Endometrial microvascular endothelial cells (primary cell): ENCODE data around the gene PDE6C. TPM values are rescaled to one million over a fixed set of nuclear protein-coding genes. Genes with fewer than 3 reads are reported as not detected.

Source experiments
- in situ Hi-C: cut with HindIII; loops from 2 replicates; pipeline ENCODE4 v1.10.0; 2017; ENCODE audit warnings: low sequenced_read_pairs, low pct_unique_long_range_greater_than_20kb; ENCODE audit errors: inconsistent ontology term
- total RNA-seq: library from RNA; depleted of rRNA; stranded (reverse); fragments of >200 nt; gene quantifications from one replicate; pipeline ENCODE4 v1.2.3, GENCODE V29; 2015; ENCODE audit errors: inconsistent ontology term

PDE6C gene
- not detected for total RNA-seq

GRCh38 chr10:93612311-93612710 lies at the start of gene PDE6C:
Gene PDE6C (plus strand): TSS chr10:93612537. CDS start chr10:93612726, 189 bp downstream.
- in situ Hi-C loops: no loop called here

- in situ Hi-C loops: no loop called here
These were observed 46.9 kb upstream of the PDE6C start for GRCh38 chr10:93565446-93565845.

DNA sequence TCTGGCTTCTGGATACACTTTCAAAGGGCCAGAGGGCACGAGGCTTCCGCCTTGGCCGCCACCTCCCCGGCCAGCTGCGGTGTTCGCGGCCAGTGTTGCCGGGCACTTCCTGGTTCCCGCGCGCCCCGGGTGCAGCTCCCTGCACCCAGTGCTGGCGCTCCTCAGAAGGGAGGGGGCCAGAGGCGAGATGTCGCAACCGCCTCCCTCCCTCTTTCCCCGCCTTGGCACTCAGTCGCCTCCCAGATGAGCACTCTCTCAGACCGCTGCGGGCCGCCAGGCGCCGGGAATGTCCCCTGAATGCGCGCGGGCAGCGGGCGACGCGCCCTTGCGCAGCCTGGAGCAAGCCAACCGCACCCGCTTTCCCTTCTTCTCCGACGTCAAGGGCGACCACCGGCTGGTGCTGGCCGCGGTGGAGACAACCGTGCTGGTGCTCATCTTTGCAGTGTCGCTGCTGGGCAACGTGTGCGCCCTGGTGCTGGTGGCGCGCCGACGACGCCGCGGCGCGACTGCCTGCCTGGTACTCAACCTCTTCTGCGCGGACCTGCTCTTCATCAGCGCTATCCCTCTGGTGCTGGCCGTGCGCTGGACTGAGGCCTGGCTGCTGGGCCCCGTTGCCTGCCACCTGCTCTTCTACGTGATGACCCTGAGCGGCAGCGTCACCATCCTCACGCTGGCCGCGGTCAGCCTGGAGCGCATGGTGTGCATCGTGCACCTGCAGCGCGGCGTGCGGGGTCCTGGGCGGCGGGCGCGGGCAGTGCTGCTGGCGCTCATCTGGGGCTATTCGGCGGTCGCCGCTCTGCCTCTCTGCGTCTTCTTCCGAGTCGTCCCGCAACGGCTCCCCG lies 45.7 kb upstream of the PDE6C start, which contains the start of gene FFAR4:
FFAR4 (plus strand) TSS at position 231 of the 842 bp plus-strand sequence; CDS start at position 287, 56 bp downstream.
- in situ Hi-C loops: no loop called here

GRCh38 chr10:93567277-93568104 lies 44.8 kb upstream of the PDE6C start:
- in situ Hi-C loops: no loop called here

- in situ Hi-C loops: no loop called here
These were observed 44.3 kb upstream of the PDE6C start for GRCh38 chr10:93568105-93568390.

- in situ Hi-C loops: no loop called here
These were observed 42.0 kb upstream of the PDE6C start for GRCh38 chr10:93570383-93570782.

DNA sequence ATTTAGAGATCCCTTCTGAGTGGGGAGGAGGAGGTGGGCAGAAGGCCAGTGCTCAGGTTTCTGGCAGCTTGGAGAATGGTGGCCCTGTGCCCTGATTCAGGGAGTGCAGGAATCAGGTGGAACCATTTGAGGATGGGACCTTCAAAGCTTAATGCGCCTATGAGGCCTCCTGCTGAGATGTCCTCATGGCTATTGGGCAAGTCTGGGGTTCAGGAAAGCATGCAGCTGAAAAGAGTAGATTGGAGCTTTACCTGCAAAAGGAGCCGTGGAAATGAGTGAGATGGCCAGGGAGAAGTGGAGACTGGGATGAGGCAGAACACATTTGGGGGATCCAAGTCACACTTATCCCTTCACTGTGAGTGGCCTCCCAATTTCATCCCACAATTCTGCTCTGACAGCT lies 39.7 kb upstream of the PDE6C start:
- in situ Hi-C loops: no loop called here

DNA sequence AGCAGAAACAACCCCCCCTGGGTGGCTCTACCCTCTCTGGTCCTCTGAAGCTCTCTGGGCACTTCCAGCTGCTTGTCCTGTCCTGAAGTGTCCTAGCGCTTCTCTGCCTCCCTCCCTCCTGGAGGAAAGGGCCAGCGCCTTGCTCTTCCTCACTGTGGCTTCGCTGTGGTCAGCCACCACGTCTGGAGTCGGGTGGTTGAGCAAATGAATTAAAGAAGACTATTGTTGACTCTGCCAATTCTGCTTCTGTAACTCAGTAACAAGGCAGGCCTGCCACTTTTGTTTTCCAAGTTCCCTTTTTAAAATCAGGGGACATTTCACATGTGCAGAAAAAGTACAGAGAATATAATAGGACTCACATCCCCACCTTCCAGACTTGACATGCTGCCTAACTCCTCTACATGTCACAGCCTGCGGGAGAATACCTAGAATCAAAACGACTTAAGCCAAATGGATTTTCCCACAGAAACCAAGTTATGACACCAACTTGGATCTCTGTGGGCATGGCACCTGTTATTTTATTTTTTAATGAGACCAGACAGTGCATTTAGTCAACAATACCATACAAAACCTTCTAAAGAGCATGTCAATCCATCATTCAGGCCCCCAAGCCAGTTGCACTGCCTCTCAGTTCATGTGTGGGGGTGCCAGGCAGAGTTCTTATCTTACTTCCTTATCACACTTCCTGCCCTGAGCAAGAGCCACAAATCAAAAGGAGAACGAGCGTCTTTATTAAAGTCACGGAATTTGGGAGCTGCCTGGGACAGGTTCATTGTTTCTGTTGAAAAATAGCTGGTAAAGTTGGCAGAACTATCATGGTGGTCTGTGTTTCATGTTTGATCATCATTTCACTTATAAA lies 39.1 kb upstream of the PDE6C start:
- in situ Hi-C loops: no loop called here

DNA sequence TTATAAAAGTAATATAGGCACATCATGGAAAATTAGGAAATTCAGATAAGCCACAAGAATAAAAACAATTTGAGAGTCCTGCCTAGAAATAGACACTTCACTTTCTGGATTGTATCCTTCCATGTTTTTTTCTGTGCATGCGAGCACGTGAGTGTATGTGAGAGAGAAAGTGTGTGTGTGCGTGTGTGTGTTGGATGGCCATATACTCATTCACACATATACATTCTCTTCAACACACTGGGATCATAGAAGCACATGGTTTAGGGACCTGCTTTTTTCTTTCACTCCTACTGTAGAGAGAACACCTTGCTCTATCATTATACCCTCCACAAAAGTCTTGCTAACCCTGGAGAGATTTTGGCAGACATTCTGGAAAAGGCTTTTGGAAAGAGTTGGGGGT lies 38.4 kb upstream of the PDE6C start:
- in situ Hi-C loops: no loop called here

- in situ Hi-C loops: no loop called here
These were observed 35.4 kb upstream of the PDE6C start for GRCh38 chr10:93576888-93577287.

- in situ Hi-C loops: no loop called here
These were observed 34.8 kb upstream of the PDE6C start for GRCh38 chr10:93577565-93577964.

DNA sequence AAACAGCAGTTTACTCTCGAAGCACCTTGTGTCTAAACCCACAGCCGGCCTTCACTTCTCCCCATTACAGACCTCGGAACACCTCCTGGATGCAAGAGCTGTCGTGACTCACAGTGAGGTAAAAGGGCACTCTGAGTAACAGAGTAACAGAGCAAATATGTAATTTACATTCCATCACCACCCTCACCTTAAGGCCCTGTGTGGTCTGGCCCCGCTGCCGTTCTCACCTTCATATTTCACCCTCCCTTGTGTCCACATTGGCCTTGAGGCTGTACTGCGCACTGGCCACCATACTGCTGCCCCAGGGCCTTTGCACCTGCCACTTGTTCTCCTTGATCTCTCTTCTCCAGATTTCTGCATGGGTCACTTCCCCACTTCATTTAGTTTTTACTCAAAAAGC lies 33.2 kb upstream of the PDE6C start:
- in situ Hi-C loops: no loop called here

- in situ Hi-C loops: no loop called here
These were observed 32.2 kb upstream of the PDE6C start for GRCh38 chr10:93579985-93580711.

GRCh38 chr10:93580828-93581227 lies 31.5 kb upstream of the PDE6C start:
- in situ Hi-C loops: no loop called here

- in situ Hi-C loops: no loop called here
These were observed 27.9 kb upstream of the PDE6C start for GRCh38 chr10:93584445-93584844.

DNA sequence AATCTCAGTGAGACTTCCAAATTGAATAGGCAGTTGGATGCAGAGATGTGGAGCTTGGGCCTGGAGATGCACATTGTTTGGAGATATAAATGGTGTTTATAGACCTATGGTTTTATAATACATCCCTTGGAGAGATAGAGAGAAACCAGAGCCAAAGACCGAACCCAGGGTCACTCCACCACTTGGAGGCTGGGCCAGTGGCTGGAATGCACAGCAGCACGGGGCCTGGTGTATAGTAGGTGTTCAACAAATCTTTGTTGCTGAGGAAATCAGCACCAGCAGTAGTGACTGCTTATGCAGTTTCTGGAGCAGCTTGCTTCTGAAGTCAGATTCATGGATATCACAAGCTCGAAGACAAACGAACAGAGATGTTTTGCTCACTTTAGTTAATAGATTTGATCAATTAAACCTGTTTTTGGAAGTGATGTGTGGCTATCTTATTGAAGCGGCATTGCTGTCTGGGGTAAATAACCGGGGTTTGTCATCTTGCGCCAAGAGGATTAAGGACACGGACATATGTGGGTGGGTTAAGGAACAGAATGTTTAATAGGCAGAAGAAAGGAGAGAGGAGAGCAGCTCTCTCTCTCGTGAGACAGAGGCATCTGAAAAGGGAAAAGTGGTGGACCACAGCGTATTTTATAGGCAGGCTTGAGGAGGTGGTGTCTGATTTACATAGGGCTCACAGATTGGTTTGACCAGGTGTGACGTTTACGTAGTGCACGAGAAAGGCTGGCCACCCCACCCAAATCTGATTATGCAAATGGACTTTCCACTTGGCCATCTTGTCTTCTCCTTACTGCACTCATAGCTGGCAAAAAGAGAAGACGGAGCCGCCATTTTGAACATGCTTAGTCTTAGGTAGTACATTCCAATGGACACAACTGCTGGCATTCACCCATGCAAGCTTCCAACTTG lies 22.4 kb upstream of the PDE6C start:
- in situ Hi-C loops: no loop called here

DNA sequence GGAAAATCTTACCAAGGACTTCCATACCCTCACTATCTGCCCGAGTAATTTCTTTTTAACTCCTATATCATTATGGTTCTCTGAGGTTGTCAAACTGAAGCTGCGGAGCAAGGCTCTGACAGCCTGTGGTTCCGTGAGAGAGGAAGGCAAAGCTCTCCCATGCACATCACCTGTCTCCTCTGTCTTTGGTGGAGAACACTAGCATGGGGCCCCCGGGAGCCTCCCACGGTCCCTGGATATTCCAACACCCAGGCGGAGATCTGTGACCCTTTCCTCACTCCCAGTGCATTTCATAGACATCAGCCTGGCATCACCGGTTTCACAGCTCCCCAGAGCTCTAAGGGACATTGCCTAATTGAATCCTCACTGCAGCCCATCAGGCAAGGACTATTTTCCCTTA lies 21.7 kb upstream of the PDE6C start:
- in situ Hi-C loops: no loop called here
